SU-DHL-6 (cell line): ENCODE results near the gene NLGN3.

Source experiments
- EZH2phosphoT487 ChIP-seq: fragments of 200-600 bp; sonication (generic), shearing (Covaris generic); conservative IDR thresholded peaks from 2 replicates; pipeline ENCODE4 v1.6.1; 2018; ENCODE audit warnings: mild to moderate bottlenecking, antibody characterized with exemption, low read length, moderate library complexity, mixed read lengths
- TF ChIP-seq, protein P1 (sequence below): fragments of 200-600 bp; sonication (generic); IDR thresholded peaks from one replicate; pipeline ENCODE4 v1.5.1; 2017; ENCODE audit warnings: antibody characterized with exemption, mild to moderate bottlenecking, low read length, moderate library complexity; ENCODE audit not compliant: insufficient read depth, poor library complexity, severe bottlenecking

DNA sequence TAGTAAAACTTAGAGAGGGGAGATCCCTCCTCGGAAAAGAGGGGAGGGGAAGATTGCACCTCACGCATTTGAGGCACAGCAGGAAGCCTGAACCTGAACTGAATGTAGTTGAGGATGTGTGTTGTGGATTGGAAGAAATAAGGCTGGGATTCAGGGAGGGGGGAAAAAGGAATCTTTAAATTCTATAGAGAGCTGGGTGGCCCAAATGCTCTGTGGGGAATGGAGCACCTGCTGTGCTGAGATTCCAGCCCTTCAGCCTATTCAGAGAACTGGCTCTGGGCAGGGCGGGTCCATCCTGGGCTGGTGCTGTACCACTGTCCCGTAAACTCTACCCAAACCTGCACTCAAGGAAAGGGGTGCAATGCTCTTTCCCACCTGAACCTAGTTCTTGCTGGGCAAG lies 44.9 kb upstream of the NLGN3 start:
- TF ChIP-seq, protein P1, sequence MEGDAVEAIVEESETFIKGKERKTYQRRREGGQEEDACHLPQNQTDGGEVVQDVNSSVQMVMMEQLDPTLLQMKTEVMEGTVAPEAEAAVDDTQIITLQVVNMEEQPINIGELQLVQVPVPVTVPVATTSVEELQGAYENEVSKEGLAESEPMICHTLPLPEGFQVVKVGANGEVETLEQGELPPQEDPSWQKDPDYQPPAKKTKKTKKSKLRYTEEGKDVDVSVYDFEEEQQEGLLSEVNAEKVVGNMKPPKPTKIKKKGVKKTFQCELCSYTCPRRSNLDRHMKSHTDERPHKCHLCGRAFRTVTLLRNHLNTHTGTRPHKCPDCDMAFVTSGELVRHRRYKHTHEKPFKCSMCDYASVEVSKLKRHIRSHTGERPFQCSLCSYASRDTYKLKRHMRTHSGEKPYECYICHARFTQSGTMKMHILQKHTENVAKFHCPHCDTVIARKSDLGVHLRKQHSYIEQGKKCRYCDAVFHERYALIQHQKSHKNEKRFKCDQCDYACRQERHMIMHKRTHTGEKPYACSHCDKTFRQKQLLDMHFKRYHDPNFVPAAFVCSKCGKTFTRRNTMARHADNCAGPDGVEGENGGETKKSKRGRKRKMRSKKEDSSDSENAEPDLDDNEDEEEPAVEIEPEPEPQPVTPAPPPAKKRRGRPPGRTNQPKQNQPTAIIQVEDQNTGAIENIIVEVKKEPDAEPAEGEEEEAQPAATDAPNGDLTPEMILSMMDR, result no peak
- TF ChIP-seq EZH2phosphoT487, result no peak
